Neural progenitor cell (in vitro differentiated cells): ENCODE measurements around the gene EFNA3. TPM values are rescaled to one million over a fixed set of nuclear protein-coding genes. Genes with fewer than 3 reads are reported as not detected.

ENCODE experiments used
- DNase-seq: peaks from one replicate; pipeline ENCODE4 v3.0.0-alpha.2; 2016; ENCODE audit warnings: low spot score
- H2AFZ ChIP-seq: fragments of 200-600 bp; sonication (generic); replicated peaks from 2 replicates; pipeline ENCODE4 v1.6.1; 2016; ENCODE audit warnings: antibody characterized with exemption
- H3F3A ChIP-seq: fragments of 200-600 bp; sonication (generic); 2 replicates; pipeline ENCODE4 v1.6.1; 2016; ENCODE audit warnings: antibody characterized with exemption, low read depth
- H3K27ac ChIP-seq: fragments of 200-600 bp; sonication (generic); 2 replicates; pipeline ENCODE4 v1.5.1; 2016; ENCODE audit warnings: mild to moderate bottlenecking
- H3K27me3 ChIP-seq: fragments of 200-600 bp; sonication (generic); 2 replicates; pipeline ENCODE4 v1.6.1; 2016; ENCODE audit warnings: mild to moderate bottlenecking, moderate library complexity
- H3K36me3 ChIP-seq: fragments of 200-600 bp; sonication (generic); 2 replicates; pipeline ENCODE4 v1.5.1; 2016
- H3K4me1 ChIP-seq: fragments of 200-600 bp; sonication (generic); 2 replicates; pipeline ENCODE4 v1.6.1; 2016; ENCODE audit warnings: mixed run types
- H3K4me2 ChIP-seq: fragments of 200-600 bp; sonication (generic); 2 replicates; pipeline ENCODE4 v1.6.1; 2016
- H3K4me3 ChIP-seq: fragments of 200-600 bp; sonication (generic); 2 replicates; pipeline ENCODE4 v1.5.1; 2016
- H3K79me2 ChIP-seq: fragments of 200-600 bp; sonication (generic); 2 replicates; pipeline ENCODE4 v1.6.1; 2016; ENCODE audit warnings: low read depth
- H3K9ac ChIP-seq: fragments of 200-600 bp; sonication (generic); 2 replicates; pipeline ENCODE4 v1.6.1; 2016
- H3K9me3 ChIP-seq: fragments of 200-600 bp; sonication (generic); 2 replicates; pipeline ENCODE4 v1.5.1; 2016; ENCODE audit warnings: low read depth
- H4K20me1 ChIP-seq: fragments of 200-600 bp; sonication (generic); 2 replicates; pipeline ENCODE4 v1.6.1; 2016; ENCODE audit warnings: low read depth
- H3K27ac Mint-ChIP-seq: 3 replicates; pipeline ENCODE4 v1.8.0; 2021; ENCODE audit warnings: mixed read lengths
- H3K27me3 Mint-ChIP-seq: 2 replicates; pipeline ENCODE4 v1.8.0; 2022; ENCODE audit warnings: low read depth, mild to moderate bottlenecking, inconsistent platforms, moderate library complexity, mixed read lengths; ENCODE audit not compliant: insufficient read depth
- H3K36me3 Mint-ChIP-seq: 3 replicates; pipeline ENCODE4 v1.8.0; 2021; ENCODE audit warnings: mixed read lengths
- H3K4me1 Mint-ChIP-seq: 3 replicates; pipeline ENCODE4 v1.8.0; 2021; ENCODE audit warnings: mixed read lengths
- H3K4me3 Mint-ChIP-seq: 3 replicates; pipeline ENCODE4 v1.8.0; 2021; ENCODE audit warnings: mild to moderate bottlenecking, moderate library complexity, mixed read lengths
- H3K9me3 Mint-ChIP-seq: 3 replicates; pipeline ENCODE4 v1.8.0; 2020; ENCODE audit warnings: mixed read lengths
- CTCF ChIP-seq: fragments of 200-600 bp; sonication (generic); IDR thresholded peaks from 2 replicates; pipeline ENCODE4 v1.5.1; 2017; ENCODE audit warnings: antibody characterized with exemption, mild to moderate bottlenecking
- EZH2 ChIP-seq: fragments of 200-600 bp; sonication (generic); IDR thresholded peaks from 2 replicates; pipeline ENCODE4 v1.6.1; 2017; ENCODE audit warnings: antibody characterized with exemption, mild to moderate bottlenecking, moderate library complexity
- EZH2phosphoT487 ChIP-seq: fragments of 200-600 bp; sonication (generic); IDR thresholded peaks from 2 replicates; pipeline ENCODE4 v1.6.1; 2017; ENCODE audit warnings: antibody characterized with exemption
- total RNA-seq: library from RNA; depleted of rRNA; stranded (reverse); fragments of >200 nt; gene quantifications from 2 replicates; pipeline ENCODE4 v1.2.3, GENCODE V29; 2015; ENCODE audit warnings: low replicate concordance

The EFNA3 gene
- total RNA-seq, 1 donor from 2014 or later: 4.0 TPM

GRCh38 chr1:155060736-155061135 lies 17.9 kb upstream of the EFNA3 start:
- Mint-ChIP-seq H3K27me3 (peaks cover 7% of the 10 kb centered on the region), H3K36me3 (no peaks in the 10 kb centered on the region), H3K4me3 (no peak overlapping the region), H3K9me3 (peaks cover 2% of the 10 kb centered on the region), H3K4me1 (peaks cover 27% of the 10 kb centered on the region), H3K27ac (no peak overlapping the region)
- Histone ChIP-seq H4K20me1 (peaks cover 22% of the 10 kb centered on the region), H3K4me1 (peaks cover 21% of the 10 kb centered on the region), H3K9ac (no peak overlapping the region), H3K9me3 (no peaks in the 10 kb centered on the region), H3K4me3 (no peak overlapping the region), H3K4me2 (no peak overlapping the region), H2AFZ (no peak overlapping the region), H3K36me3 (no peaks in the 10 kb centered on the region), H3K27me3 (peaks cover 7% of the 10 kb centered on the region), H3F3A (peaks cover 30% of the 10 kb centered on the region), H3K27ac (no peak overlapping the region), H3K79me2 (peaks cover 13% of the 10 kb centered on the region)
- no peak for TF ChIP-seq EZH2phosphoT487
- TF ChIP-seq CTCF: no peak
- TF ChIP-seq EZH2: no peak
- DNase-seq: no peak

DNA sequence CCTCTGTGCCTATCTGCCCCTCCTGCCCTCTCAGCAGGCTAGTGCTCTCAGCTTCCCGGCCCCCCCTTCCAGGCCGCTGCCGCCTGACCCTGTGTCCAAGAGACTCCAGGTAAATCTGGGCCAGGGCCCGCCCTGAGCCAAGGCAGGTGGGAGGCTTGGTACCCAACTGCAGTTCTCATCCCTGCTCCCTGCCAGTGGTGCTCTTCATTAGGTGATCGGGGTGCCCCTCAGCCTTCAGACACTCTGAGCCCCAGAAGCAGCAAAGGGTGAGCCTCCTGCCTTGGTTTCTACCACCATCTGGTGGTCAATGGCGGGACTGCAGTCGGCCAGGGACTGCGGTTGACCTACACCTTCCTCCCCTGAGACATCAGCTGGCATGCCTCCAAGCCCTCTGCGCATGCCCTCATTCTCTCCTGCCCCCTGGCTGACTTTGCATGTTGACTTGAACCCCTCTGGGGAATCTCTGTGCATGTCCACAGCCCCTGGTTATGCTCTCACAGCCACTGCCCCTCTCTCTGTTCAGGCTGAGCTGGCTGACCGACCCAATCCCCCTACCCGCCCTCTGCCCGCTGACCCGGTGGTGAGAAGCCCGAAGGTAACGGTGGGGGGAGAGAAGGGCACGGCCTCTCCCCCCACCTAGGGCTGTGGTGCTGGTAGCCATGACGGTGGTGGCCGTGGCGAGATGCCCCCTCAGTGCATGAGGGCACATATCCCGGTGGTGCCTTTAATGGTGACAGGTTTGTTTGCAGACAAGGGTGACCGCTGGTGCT lies 17.1 kb upstream of the EFNA3 start:
- Histone ChIP-seq H3K4me1 (peaks cover 21% of the 10 kb centered on the region), H3K27ac (no peak overlapping the region), H3K4me2 (peak overlapping the region; percentile 94), H3K4me3 (peak overlapping the region; percentile 93), H3F3A (peaks cover 30% of the 10 kb centered on the region), H3K9me3 (no peaks in the 10 kb centered on the region), H3K79me2 (peaks cover 13% of the 10 kb centered on the region), H3K36me3 (no peaks in the 10 kb centered on the region), H2AFZ (no peak overlapping the region), H3K27me3 (peaks cover 7% of the 10 kb centered on the region), H3K9ac (no peak overlapping the region), H4K20me1 (peaks cover 23% of the 10 kb centered on the region)
- H3K4me3 Mint-ChIP-seq: peak overlapping the region; percentile 77
- no peak overlapping the region for H3K27ac Mint-ChIP-seq
- H3K9me3 Mint-ChIP-seq: peaks cover 2% of the 10 kb centered on the region
- peaks cover 4% of the 10 kb centered on the region for H3K36me3 Mint-ChIP-seq
- peaks cover 8% of the 10 kb centered on the region for H3K27me3 Mint-ChIP-seq
- TF ChIP-seq EZH2 (no peak), CTCF (peak; percentile 92)
- DNase-seq: peak; percentile 82
- H3K4me1 Mint-ChIP-seq: peaks cover 33% of the 10 kb centered on the region

DNA sequence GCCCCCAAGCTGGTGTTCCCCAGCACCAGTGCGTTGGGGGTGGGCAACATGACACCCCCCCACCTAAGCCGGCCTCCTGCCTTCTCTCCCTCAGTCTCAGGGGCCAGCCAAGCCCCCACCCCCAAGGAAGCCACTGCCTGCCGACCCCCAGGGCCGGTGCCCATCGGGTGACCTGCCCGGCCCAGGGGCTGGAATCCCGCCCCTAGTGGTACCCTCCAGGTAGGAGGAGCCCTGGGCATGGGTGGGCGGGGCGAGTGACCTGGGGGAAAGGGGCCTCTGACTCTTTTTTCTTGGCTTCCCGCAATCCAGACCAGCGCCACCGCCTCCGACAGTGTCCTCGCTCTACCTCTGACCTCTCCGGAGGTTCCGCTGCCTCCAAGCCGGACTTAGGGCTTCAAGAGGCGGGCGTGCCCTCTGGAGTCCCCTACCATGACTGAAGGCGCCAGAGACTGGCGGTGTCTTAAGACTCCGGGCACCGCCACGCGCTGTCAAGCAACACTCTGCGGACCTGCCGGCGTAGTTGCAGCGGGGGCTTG lies 16.4 kb upstream of the EFNA3 start:
- peaks cover 36% of the 10 kb centered on the region for H3K4me1 Mint-ChIP-seq
- peaks cover 10% of the 10 kb centered on the region for H3K27me3 Mint-ChIP-seq
- H3K9me3 ChIP-seq: no peaks in the 10 kb centered on the region
- no peaks in the 10 kb centered on the region for H3K36me3 ChIP-seq
- peak overlapping the region; percentile 93 for H3K4me3 ChIP-seq
- H3K79me2 ChIP-seq: peaks cover 13% of the 10 kb centered on the region
- H4K20me1 ChIP-seq: peaks cover 27% of the 10 kb centered on the region
- H3K9ac ChIP-seq: no peak overlapping the region
- peaks cover 7% of the 10 kb centered on the region for H3K27me3 ChIP-seq
- peak overlapping the region; percentile 76 for H3K27ac Mint-ChIP-seq
- peak overlapping the region; percentile 87 for H3K4me3 Mint-ChIP-seq
- H3F3A ChIP-seq: peaks cover 30% of the 10 kb centered on the region
- DNase-seq: peak; percentile 85
- peak overlapping the region; percentile 94 for H3K4me2 ChIP-seq
- H3K36me3 Mint-ChIP-seq: peaks cover 9% of the 10 kb centered on the region
- peak; percentile 27 for TF ChIP-seq CTCF
- no peak for TF ChIP-seq EZH2phosphoT487
- peak overlapping the region; percentile 58 for H2AFZ ChIP-seq
- no peak overlapping the region for H3K27ac ChIP-seq
- peaks cover 21% of the 10 kb centered on the region for H3K4me1 ChIP-seq
- peaks cover 2% of the 10 kb centered on the region for H3K9me3 Mint-ChIP-seq
